ENCODE results near the gene SAP30BP. TPM values are rescaled to one million over a fixed set of nuclear protein-coding genes. Genes with fewer than 3 reads are reported as not detected.

Gene SAP30BP
- total RNA-seq, 1 experiment from 2014 or later: 89.7 TPM

DNA sequence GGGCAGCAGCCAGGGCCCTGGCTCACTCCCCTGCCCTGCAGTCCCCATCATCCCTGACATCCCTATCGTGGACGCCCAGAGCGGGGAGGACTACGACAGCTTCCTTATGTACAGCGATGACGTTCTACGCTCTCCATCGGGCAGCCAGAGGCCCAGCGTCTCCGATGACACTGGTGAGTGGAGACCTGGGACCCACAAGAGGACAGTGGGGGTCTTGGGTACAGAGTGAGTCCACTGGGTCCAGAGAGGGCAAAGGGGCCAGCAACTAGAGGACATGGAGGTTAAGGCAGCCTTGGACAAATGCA lies 85.2 kb downstream of the SAP30BP start:
- H3K9me3 ChIP-seq (ENCODE audit: control insufficient read depth, low read depth, low read length): no peaks in the 10 kb centered on the region
- DNase-seq: no peak
- H3K79me1 ChIP-seq (ENCODE audit: insufficient read depth, low read depth, low read length, poor library complexity, severe bottlenecking): no peaks in the 10 kb centered on the region
- no peak overlapping the region for H4K91ac ChIP-seq (ENCODE audit: insufficient read length, low read depth, low read length)
- no peaks in the 10 kb centered on the region; the same call in 1 of the 2 replicates for H3K4me1 ChIP-seq (ENCODE audit: insufficient read depth, low read length)
- H3K27ac Mint-ChIP-seq: no peak overlapping the region
- H3K79me2 ChIP-seq (ENCODE audit: insufficient read depth, low read length): no peaks in the 10 kb centered on the region
- no peak overlapping the region for H3K4me2 ChIP-seq (ENCODE audit: insufficient read depth, insufficient read length, low read length)
- 0 out of 5 replicates have a peak overlapping the region, but pooled peaks of 1 of the 2 experiments have one; percentile 26 for H3K4me3 Mint-ChIP-seq
- no peak overlapping the region for H4K5ac ChIP-seq (ENCODE audit: insufficient read length, low read depth, low read length)
- WGBS (ENCODE audit: extremely low coverage, insufficient read length, low lambda C conversion rate): no CpG with 5 or more reads among the region's 10 CpGs
- no peak overlapping the region for H2BK120ac ChIP-seq (ENCODE audit: low read depth, low read length, poor library complexity, severe bottlenecking)
- H2BK5ac ChIP-seq (ENCODE audit: insufficient read length, low read length): no peak overlapping the region
- peaks cover 9 to 12% of the 10 kb centered on the region in 2 experiments for H3K4me1 Mint-ChIP-seq
- H3K18ac ChIP-seq (ENCODE audit: insufficient read length, low read depth, low read length): no peak overlapping the region
- H4K8ac ChIP-seq (replicated peaks; ENCODE audit: insufficient read length, low read depth, low read length): no peak overlapping the region
- H3K23me2 ChIP-seq (ENCODE audit: insufficient read length, low read depth, low read length, poor library complexity, severe bottlenecking): peaks cover 3% of the 10 kb centered on the region
- no peak overlapping the region for H3K9ac ChIP-seq (ENCODE audit: extremely low read depth, insufficient read length, low read length)
- no peaks in the 10 kb centered on the region for H3K36me3 Mint-ChIP-seq (ENCODE audit: insufficient read depth in 1 of 3, low read depth in 3 of 3)
- no peak overlapping the region for H2BK15ac ChIP-seq (ENCODE audit: low read depth, low read length)
- H3K27me3 ChIP-seq (ENCODE audit: insufficient read depth, low read length): no peaks in the 10 kb centered on the region
- H3K9me3 Mint-ChIP-seq: no peaks in the 10 kb centered on the region; a peak in 1 of 5 replicates
- no peak overlapping the region for H2BK20ac ChIP-seq (ENCODE audit: low read depth, low read length, poor library complexity, severe bottlenecking)
- peaks cover 12% of the 10 kb centered on the region for H3K27me3 Mint-ChIP-seq (ENCODE audit: low read depth)
- no peak overlapping the region for H3K14ac ChIP-seq (ENCODE audit: insufficient read depth, low read length)
- no peak overlapping the region for H3T11ph ChIP-seq (ENCODE audit: low read length)
- no peak overlapping the region for H2BK12ac ChIP-seq (ENCODE audit: insufficient read length, low read depth, low read length)
- H3K23ac ChIP-seq (ENCODE audit: insufficient read length, low read depth, low read length): no peak overlapping the region
- no peaks in the 10 kb centered on the region for H4K20me1 ChIP-seq (ENCODE audit: control insufficient read depth, insufficient read depth, insufficient read length)
- H3K4ac ChIP-seq (ENCODE audit: low read depth, low read length): no peak overlapping the region
- H2AFZ ChIP-seq (ENCODE audit: low read length): no peak overlapping the region
- no peak overlapping the region for H3K27ac ChIP-seq (ENCODE audit: insufficient read length, low read depth, low read length)
- no peak overlapping the region for H2AK5ac ChIP-seq (ENCODE audit: insufficient read length, low read length)
- H3K56ac ChIP-seq (ENCODE audit: insufficient read length, low read depth, low read length): no peak overlapping the region
- TF ChIP-seq, protein P1, sequence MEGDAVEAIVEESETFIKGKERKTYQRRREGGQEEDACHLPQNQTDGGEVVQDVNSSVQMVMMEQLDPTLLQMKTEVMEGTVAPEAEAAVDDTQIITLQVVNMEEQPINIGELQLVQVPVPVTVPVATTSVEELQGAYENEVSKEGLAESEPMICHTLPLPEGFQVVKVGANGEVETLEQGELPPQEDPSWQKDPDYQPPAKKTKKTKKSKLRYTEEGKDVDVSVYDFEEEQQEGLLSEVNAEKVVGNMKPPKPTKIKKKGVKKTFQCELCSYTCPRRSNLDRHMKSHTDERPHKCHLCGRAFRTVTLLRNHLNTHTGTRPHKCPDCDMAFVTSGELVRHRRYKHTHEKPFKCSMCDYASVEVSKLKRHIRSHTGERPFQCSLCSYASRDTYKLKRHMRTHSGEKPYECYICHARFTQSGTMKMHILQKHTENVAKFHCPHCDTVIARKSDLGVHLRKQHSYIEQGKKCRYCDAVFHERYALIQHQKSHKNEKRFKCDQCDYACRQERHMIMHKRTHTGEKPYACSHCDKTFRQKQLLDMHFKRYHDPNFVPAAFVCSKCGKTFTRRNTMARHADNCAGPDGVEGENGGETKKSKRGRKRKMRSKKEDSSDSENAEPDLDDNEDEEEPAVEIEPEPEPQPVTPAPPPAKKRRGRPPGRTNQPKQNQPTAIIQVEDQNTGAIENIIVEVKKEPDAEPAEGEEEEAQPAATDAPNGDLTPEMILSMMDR (conservative IDR thresholded peaks at IDR 0.05): no peak

Measured in H9 (cell line).